Measurements from ENCODE around the gene PPP5C.
"Not testable (repeated sequence)": the region's sequence is repeated elsewhere in the genome, so short reads cannot be mapped to it uniquely, and the experiment has no call there.

The PPP5C gene

GRCh38 chr19:46346821-46347571 is at the start of gene PPP5C:
PPP5C (plus strand) TSS chr19:46347087; CDS start chr19:46347097, 10 bp downstream.
- DNase-seq (ENCODE audit: low read depth in 3 of 3), result peak; percentile 77 to 89 (median 82)

GRCh38 chr19:46297700-46298478 is 49.0 kb upstream of the PPP5C start:
- DNase-seq (ENCODE audit: low read depth in 3 of 3), result no peak

- DNase-seq (ENCODE audit: low read depth in 3 of 3), result no peak
These were observed 48.3 kb upstream of the PPP5C start for GRCh38 chr19:46298479-46299003.

- no peak for DNase-seq (ENCODE audit: low read depth in 3 of 3)
These were observed 47.8 kb upstream of the PPP5C start for GRCh38 chr19:46299004-46299509.

- no peak for DNase-seq (ENCODE audit: low read depth in 3 of 3)
These were observed 47.2 kb upstream of the PPP5C start for GRCh38 chr19:46299695-46300094.

GRCh38 chr19:46303322-46303690 is 43.6 kb upstream of the PPP5C start:
- DNase-seq (ENCODE audit: low read depth in 3 of 3), result no peak

GRCh38 chr19:46303691-46304397 is 43.0 kb upstream of the PPP5C start:
- DNase-seq (ENCODE audit: low read depth in 3 of 3), result no peak

GRCh38 chr19:46306501-46306900 is 40.4 kb upstream of the PPP5C start:
- DNase-seq (ENCODE audit: low read depth in 3 of 3), result no peak

- no peak for DNase-seq (ENCODE audit: low read depth in 3 of 3)
These were observed 38.4 kb upstream of the PPP5C start for GRCh38 chr19:46308510-46308909.

GRCh38 chr19:46309056-46309455 is 37.8 kb upstream of the PPP5C start:
- no peak for DNase-seq (ENCODE audit: low read depth in 3 of 3)

- DNase-seq (ENCODE audit: low read depth in 3 of 3), result no peak
These were observed 35.4 kb upstream of the PPP5C start for GRCh38 chr19:46311444-46311843.

GRCh38 chr19:46313540-46314469 is 33.1 kb upstream of the PPP5C start:
- DNase-seq (ENCODE audit: low read depth in 3 of 3), result not testable (repeated sequence)

- no peak for DNase-seq (ENCODE audit: low read depth in 3 of 3)
These were observed 29.5 kb upstream of the PPP5C start for GRCh38 chr19:46317339-46317738.

- DNase-seq (ENCODE audit: low read depth in 3 of 3), result no peak
These were observed 27.3 kb upstream of the PPP5C start for GRCh38 chr19:46319613-46320012.

GRCh38 chr19:46320559-46320958 is 26.3 kb upstream of the PPP5C start:
- DNase-seq (ENCODE audit: low read depth in 3 of 3), result no peak

GRCh38 chr19:46321653-46322052 is 25.2 kb upstream of the PPP5C start:
- DNase-seq (ENCODE audit: low read depth in 3 of 3), result no peak

- DNase-seq (ENCODE audit: low read depth in 3 of 3), result not testable (repeated sequence)
These were observed 23.7 kb upstream of the PPP5C start for GRCh38 chr19:46323227-46323626.

- no peak for DNase-seq (ENCODE audit: low read depth in 3 of 3)
These were observed 22.6 kb upstream of the PPP5C start for GRCh38 chr19:46324277-46324676.

GRCh38 chr19:46326608-46327007 is 20.3 kb upstream of the PPP5C start:
- no peak for DNase-seq (ENCODE audit: low read depth in 3 of 3)

GRCh38 chr19:46328079-46328478 is 18.8 kb upstream of the PPP5C start:
- no peak for DNase-seq (ENCODE audit: low read depth in 3 of 3)
